K562 (cell line): ENCODE measurements around the gene MATN1. TPM values are rescaled to one million over a fixed set of nuclear protein-coding genes. Genes with fewer than 3 reads are reported as not detected.
A peak's percentile ranks its signal among the peaks of the same experiment; 100 is the strongest.

Experiments
- ATAC-seq: fragments of 200-7000 bp; cut with Tn5 transposase; 3 replicates; pipeline ENCODE4 v1.9.1; 2020; ENCODE audit warnings: moderate library complexity
- BruUV-seq: library from RNA; stranded (reverse); fragments of 400-500 nt; replicated peaks from 2 replicates; lab custom pipeline; 2021; lab: Mats Ljungman, UMichigan
- CTCF ChIA-PET: fragments of 300-600 bp; formaldehyde crosslinking; extraction: SDS; loops from one replicate; lab custom pipeline; 2021; ENCODE audit warnings: low intra/inter-chr PET ratio; lab: Yijun Ruan, JAX
- POLR2A ChIA-PET: fragments of 300-600, 350-650 bp; sonication (Branson Sonifier 250); formaldehyde crosslinking; extraction: SDS; loops from one replicate; lab custom pipeline; 2021; ENCODE audit warnings: antibody characterized with exemption, inconsistent platforms; lab: Yijun Ruan, JAX
- DNase-seq, 4 experiments: peaks; one replicate each; pipeline versions ENCODE4 v3.0.0 to v3.0.0-alpha.2; 2011 to 2018; ENCODE audit warnings: low spot score in 3 of 4, mixed read lengths in 3 of 4; ENCODE audit errors: extremely low read depth in 1 of 4
- FAIRE-seq: peaks from 2 replicates; lab custom pipeline; 2011; peaks lifted over from hg19 to GRCh38; lab: Jason Lieb, UNC
- H2AFZ ChIP-seq: 2 replicates; pipeline ENCODE4 v1.6.0; 2011; ENCODE audit warnings: low read depth, low read length, control low read depth, inconsistent platforms
- H3K27ac ChIP-seq: fragments of 200-600 bp; 3 replicates; pipeline ENCODE4 v1.8.0; 2011; ENCODE audit warnings: low read depth, mild to moderate bottlenecking, control low read depth, inconsistent platforms, low read length, moderate library complexity, mixed read lengths; ENCODE audit errors: extremely low read depth
- H3K27me3 ChIP-seq, 2 experiments: fragments of 300-600 bp in 1 of 2; 2 replicates in 1 of 2; 3 replicates in 1 of 2; pipeline versions ENCODE4 v1.6.0 to v1.8.0; 2011; ENCODE audit warnings: inconsistent platforms in 2 of 2, low read length in 2 of 2, mild to moderate bottlenecking in 1 of 2, mixed read lengths in 1 of 2, moderate library complexity in 1 of 2; ENCODE audit not compliant: control insufficient read depth in 2 of 2, insufficient read depth in 2 of 2
- H3K36me3 ChIP-seq: fragments of 300-600 bp; 3 replicates; pipeline ENCODE4 v1.8.0; 2011; ENCODE audit warnings: mild to moderate bottlenecking, low read length, inconsistent platforms; ENCODE audit not compliant: control insufficient read depth, insufficient read depth
- H3K4me1 ChIP-seq, 2 experiments: fragments of 200-600 bp in 1 of 2; replicated peaks in 1 of 2; 2 replicates in 1 of 2; 3 replicates in 1 of 2; pipeline versions ENCODE4 v1.5.1 to v1.8.0; 2011; ENCODE audit warnings: inconsistent platforms in 2 of 2, low read length in 2 of 2, mild to moderate bottlenecking in 1 of 2, mixed read lengths in 1 of 2, moderate library complexity in 1 of 2; ENCODE audit not compliant: control insufficient read depth in 2 of 2, insufficient read depth in 2 of 2
- H3K4me2 ChIP-seq: 2 replicates; pipeline ENCODE4 v1.6.1; 2011; ENCODE audit warnings: low read length, control low read depth, inconsistent platforms, mixed read lengths; ENCODE audit not compliant: insufficient read depth
- H3K4me3 ChIP-seq: fragments of 200-600 bp; sonication (generic), shearing (Covaris generic); 2 replicates; pipeline ENCODE4 v1.5.1; 2016; ENCODE audit warnings: control low read depth, inconsistent platforms
- H3K79me2 ChIP-seq: fragments of 200-600 bp; 3 replicates; pipeline ENCODE4 v1.8.0; 2011; ENCODE audit warnings: low read length, inconsistent platforms; ENCODE audit not compliant: control insufficient read depth, insufficient read depth
- H3K9ac ChIP-seq, 2 experiments: 2 replicates each; pipeline versions ENCODE4 v1.6.0 to v1.6.1; 2011; ENCODE audit warnings: low read depth in 2 of 2, low read length in 2 of 2, control low read depth in 1 of 2, inconsistent platforms in 1 of 2, mild to moderate bottlenecking in 1 of 2, mixed read lengths in 1 of 2; ENCODE audit not compliant: insufficient read depth in 1 of 2
- H3K9me1 ChIP-seq: one replicate; pipeline ENCODE4 v1.6.0; 2011; ENCODE audit warnings: inconsistent platforms, mild to moderate bottlenecking, low read length, moderate library complexity; ENCODE audit not compliant: control insufficient read depth, insufficient read depth
- H3K9me3 ChIP-seq: replicated peaks from 2 replicates; pipeline ENCODE4 v1.5.1; 2011; ENCODE audit warnings: low read depth, low read length, inconsistent platforms; ENCODE audit not compliant: control insufficient read depth, insufficient read depth
- H4K20me1 ChIP-seq: replicated peaks from 2 replicates; pipeline ENCODE4 v1.6.1; 2011; ENCODE audit warnings: low read length, inconsistent platforms, mixed read lengths; ENCODE audit not compliant: control insufficient read depth, insufficient read depth
- BCOR ChIP-seq: fragments of 450-650 bp; IDR thresholded peaks from 2 replicates; pipeline ENCODE4 v1.6.1; 2016
- BHLHE40 ChIP-seq: IDR thresholded peaks from 2 replicates; pipeline ENCODE4 v1.6.1; 2011; ENCODE audit warnings: low read length, improper control_type of control experiment
- CBX2 ChIP-seq: fragments of 200-600 bp; sonication (generic); IDR thresholded peaks from one replicate; pipeline ENCODE4 v1.6.1; 2012; ENCODE audit warnings: mild to moderate bottlenecking, low read length, inconsistent platforms; ENCODE audit not compliant: insufficient read depth, poor library complexity, severe bottlenecking
- CCAR2 ChIP-seq: fragments of 200-400 bp; formaldehyde crosslinking; IDR thresholded peaks from 2 replicates; pipeline ENCODE4 v1.6.1; 2017; ENCODE audit warnings: mild to moderate bottlenecking, low read depth, low read length
- DMBX1 ChIP-seq: fragments of 250-450 bp; sonication (Bioruptor Pico); IDR thresholded peaks from 2 replicates; pipeline ENCODE4 v1.8.0; 2022; ENCODE audit warnings: inconsistent platforms, mild to moderate bottlenecking, moderate library complexity, borderline replicate concordance
- KDM1A ChIP-seq, 2 experiments: fragments of 450-650 bp; IDR thresholded peaks; 2 replicates each; pipeline ENCODE4 v1.6.1; 2016; ENCODE audit warnings: mild to moderate bottlenecking in 2 of 2
- PRDM10 ChIP-seq: fragments of 450-650 bp; IDR thresholded peaks from 2 replicates; pipeline ENCODE4 v1.6.1; 2018; ENCODE audit not compliant: partially characterized antibody
- RBM25 ChIP-seq: fragments of 200-400 bp; formaldehyde crosslinking; IDR thresholded peaks from 2 replicates; pipeline ENCODE4 v1.6.1; 2018; ENCODE audit warnings: low read length, low read depth, moderate library complexity; ENCODE audit not compliant: severe bottlenecking
- SREBF2 ChIP-seq: sonication (generic); formaldehyde crosslinking; IDR thresholded peaks from 2 replicates; pipeline ENCODE4 v1.4.0; 2020; ENCODE audit warnings: mild to moderate bottlenecking, missing genetic modification reagents
- SRSF3 ChIP-seq: fragments of 200-400 bp; formaldehyde crosslinking; IDR thresholded peaks from 2 replicates; pipeline ENCODE4 v1.6.1; 2016; ENCODE audit warnings: mild to moderate bottlenecking, low read length, moderate library complexity; ENCODE audit not compliant: insufficient read depth
- ZFP36 ChIP-seq: fragments of 150-350 bp; IDR thresholded peaks from 2 replicates; pipeline ENCODE4 v1.6.1; 2018; ENCODE audit warnings: low read length, low read depth; ENCODE audit not compliant: partially characterized antibody
- ZMIZ1 ChIP-seq, 2 experiments: fragments of 150-350 bp in 1 of 2; IDR thresholded peaks; 2 replicates each; pipeline ENCODE4 v1.6.1; 2012 to 2016; ENCODE audit warnings: low read depth in 2 of 2, low read length in 2 of 2, mild to moderate bottlenecking in 1 of 2, moderate library complexity in 1 of 2
- ZNF263 ChIP-seq: sonication (generic); formaldehyde crosslinking; IDR thresholded peaks from 2 replicates; pipeline ENCODE4 v1.8.0; 2022; ENCODE audit warnings: mild to moderate bottlenecking, missing genetic modification reagents, borderline replicate concordance
- ZNF436 ChIP-seq: fragments of 250-450, 450-650 bp; sonication (Bioruptor Pico); formaldehyde crosslinking; IDR thresholded peaks from 2 replicates; pipeline ENCODE4 v1.7.0; 2020; ENCODE audit warnings: mild to moderate bottlenecking
- WGBS: fragments of 100-300 bp; shearing (Covaris generic); methylation state at CpG from one replicate; pipeline ENCODE4 v1.1.6; 2016; ENCODE audit warnings: low coverage, mixed read lengths; ENCODE audit not compliant: insufficient coverage; ENCODE audit errors: missing lambda C conversion rate; 5-methylcytosine and 5-hydroxymethylcytosine counted together
- in situ Hi-C: fragments of 300-500 bp; cut with MboI; formaldehyde crosslinking; loops from 4 replicates; pipeline ENCODE4 v1.15.0; 2018; ENCODE audit warnings: inconsistent platforms, mixed read lengths
- intact Hi-C: fragments of 100-400 bp; cut with micrococcal nuclease; formaldehyde crosslinking; loops from 2 replicates; pipeline ENCODE4 v1.14.2; 2022
- polyA plus RNA-seq, 8 experiments: library from polyadenylated mRNA; depleted of rRNA in 4 of 8; stranded (reverse) in 5 of 8; unstranded in 3 of 8; fragments of >200 nt; fragmentation: Nextera tagmentation in 2 of 8; fragmentation: Illumina TruSeq in 1 of 8; extraction: Ambion mirVana in 2 of 8; extraction: Trizol in 1 of 8; gene quantifications; 2 replicates each; pipeline versions ENCODE4 v1.2.1 to v1.2.3, GENCODE V29; 2011 to 2014; ENCODE audit warnings: inconsistent platforms in 1 of 8, missing spikeins in 1 of 8
- total RNA-seq, 7 experiments: library from RNA; depleted of rRNA in 6 of 7; stranded (reverse); fragments of >200 nt in 6 of 7; fragmentation: Illumina TruSeq in 2 of 7; extraction: Trizol in 2 of 7; gene quantifications; 2 replicates each; pipeline versions ENCODE4 v1.2.1 to v1.2.3, GENCODE V29; 2011 to 2021; ENCODE audit warnings: low replicate concordance in 1 of 7

The MATN1 gene
- total and polyA plus RNA-seq, 9 of the 15 experiments (the other 6 are each of a cell fraction or from before 2014, with no cell fraction given), result 0.10 to 2.3 (median 1.2) TPM

- intact Hi-C loops, result no loop called here
- Histone ChIP-seq H3K4me1 (peaks cover 36 to 51% of the 10 kb centered on the region in 2 experiments), H3K79me2 (peaks cover 15% of the 10 kb centered on the region; the same call in 2 of the 3 replicates), H3K27ac (no peak overlapping the region), H3K4me3 (no peak overlapping the region), H3K9me3 (no peaks in the 10 kb centered on the region), H3K27me3 (no peaks in the 10 kb centered on the region), H4K20me1 (no peaks in the 10 kb centered on the region), H3K9ac (peak overlapping the region in 1 of 2 experiments; percentile 2; a peak in 1 of 4 replicates), H2AFZ (no peak overlapping the region), H3K4me2 (no peak overlapping the region), H3K9me1 (peaks cover 2% of the 10 kb centered on the region), H3K36me3 (no peaks in the 10 kb centered on the region)
- 76% methylated on average over 8 of the region's 8 CpGs for WGBS
- in situ Hi-C loops, result no loop called here
- ChIA-PET CTCF (no interaction called here), POLR2A (interaction anchor here (0.6 to 1.5 kb wide), 3 partner anchors 9 to 26 kb away, joined by 3 to 5 read pairs (median 3); no protein-coding TSS in a partner anchor)
- BruUV-seq, result no TSS peak
- FAIRE-seq, result no peak
- no peak for DNase-seq
- no peak for ATAC-seq
- no peak for TF ChIP-seq CCAR2
- TF ChIP-seq BCOR, result peak; percentile 72; the same call in 1 of the 2 replicates
- TF ChIP-seq CBX2, result no peak
- peak in 1 of 2 experiments; percentile 55; a peak in 2 of 4 replicates for TF ChIP-seq KDM1A (IDR thresholded peaks at IDR 0.05)
- TF ChIP-seq RBM25, result peak; percentile 57
- TF ChIP-seq ZNF436 (CRISPR knock-in tag), result peak; percentile 82
- peak; percentile 97 for TF ChIP-seq ZFP36
- TF ChIP-seq SRSF3, result no peak
- peak; percentile 85 for TF ChIP-seq PRDM10
- peak; percentile 7; the same call in 1 of the 2 replicates for TF ChIP-seq BHLHE40
- TF ChIP-seq ZMIZ1 (IDR thresholded peaks at IDR 0.05; ENCODE audit: low read depth in 2 of 2, low read length in 2 of 2), result no peak
- TF ChIP-seq ZNF263 (CRISPR knock-in tag), result no peak
- no peak for TF ChIP-seq SREBF2 (CRISPR knock-in tag)
- no peak for TF ChIP-seq DMBX1 (CRISPR knock-in tag)
Observed at GRCh38 chr1:30751830-30752650, 28.7 kb upstream of the MATN1 start.
